Tibial nerve (tissue), 4 donors: ENCODE results near the gene RNF126. TPM values are rescaled to one million over a fixed set of nuclear protein-coding genes. Genes with fewer than 3 reads are reported as not detected.
A peak's percentile ranks its signal among the peaks of the same experiment; 100 is the strongest.

ENCODE experiments used
- DNase-seq, 2 donors: peaks; one replicate each; pipeline ENCODE4 v3.0.0-alpha.2; 2019; ENCODE audit warnings: low spot score in 2 of 2
- H3K27ac ChIP-seq, 4 donors: fragments of 200-600 bp; sonication (generic) in 3 of 4; one replicate each; pipeline ENCODE4 v1.5.1; 2017 to 2019; ENCODE audit warnings: mild to moderate bottlenecking in 1 of 4
- H3K27me3 ChIP-seq, 2 donors: fragments of 200-600 bp; sonication (generic) in 1 of 2; one replicate each; pipeline versions ENCODE4 v1.5.1 to v1.6.0; 2017 to 2019
- H3K36me3 ChIP-seq, 3 donors: fragments of 200-600 bp; sonication (generic); one replicate each; pipeline ENCODE4 v1.5.1; 2018 to 2019
- H3K4me1 ChIP-seq, 4 donors: fragments of 200-600 bp; sonication (generic) in 3 of 4; one replicate each; pipeline ENCODE4 v1.5.1; 2017 to 2019
- H3K4me3 ChIP-seq, 4 donors: fragments of 200-600 bp; sonication (generic) in 3 of 4; one replicate each; pipeline ENCODE4 v1.5.1; 2017 to 2019; ENCODE audit warnings: mild to moderate bottlenecking in 1 of 4, moderate library complexity in 1 of 4
- H3K9me3 ChIP-seq, 4 donors: fragments of 200-600 bp; sonication (generic) in 3 of 4; one replicate each; pipeline ENCODE4 v1.5.1; 2017 to 2019
- EP300 ChIP-seq, 2 donors: sonication (generic); formaldehyde crosslinking; IDR thresholded peaks; one replicate each; pipeline ENCODE4 v1.6.1; 2017; ENCODE audit warnings: antibody characterized with exemption in 2 of 2, mild to moderate bottlenecking in 1 of 2
- POLR2A ChIP-seq, 2 donors: fragments of 450-650 bp; IDR thresholded peaks; one replicate each; pipeline ENCODE4 v1.6.1; 2017; ENCODE audit warnings: antibody characterized with exemption in 2 of 2, mild to moderate bottlenecking in 2 of 2, moderate library complexity in 2 of 2
- WGBS, 2 donors: methylation state at CpG; one replicate each; pipeline ENCODE4 v1.1.5; 2018; 5-methylcytosine and 5-hydroxymethylcytosine counted together
- total RNA-seq, 4 donors: library from RNA; depleted of rRNA; stranded (reverse); fragments of >200 nt; gene quantifications; one replicate each; pipeline ENCODE4 v1.1.0, GENCODE V29; 2016
- TF ChIP-seq, protein P1 (sequence below), 5 experiments: fragments of 200-600 bp in 3 of 5; fragments of 450-650 bp in 2 of 5; sonication (generic) in 3 of 5; IDR thresholded peaks; one replicate each; pipeline ENCODE4 v1.5.1; 2016 to 2019; ENCODE audit warnings: antibody characterized with exemption in 5 of 5, mild to moderate bottlenecking in 3 of 5, moderate library complexity in 2 of 5

RNF126 gene
- total RNA-seq, 4 donors from 2014 or later, result 38.0 to 90.9 (median 55.3) TPM

DNA sequence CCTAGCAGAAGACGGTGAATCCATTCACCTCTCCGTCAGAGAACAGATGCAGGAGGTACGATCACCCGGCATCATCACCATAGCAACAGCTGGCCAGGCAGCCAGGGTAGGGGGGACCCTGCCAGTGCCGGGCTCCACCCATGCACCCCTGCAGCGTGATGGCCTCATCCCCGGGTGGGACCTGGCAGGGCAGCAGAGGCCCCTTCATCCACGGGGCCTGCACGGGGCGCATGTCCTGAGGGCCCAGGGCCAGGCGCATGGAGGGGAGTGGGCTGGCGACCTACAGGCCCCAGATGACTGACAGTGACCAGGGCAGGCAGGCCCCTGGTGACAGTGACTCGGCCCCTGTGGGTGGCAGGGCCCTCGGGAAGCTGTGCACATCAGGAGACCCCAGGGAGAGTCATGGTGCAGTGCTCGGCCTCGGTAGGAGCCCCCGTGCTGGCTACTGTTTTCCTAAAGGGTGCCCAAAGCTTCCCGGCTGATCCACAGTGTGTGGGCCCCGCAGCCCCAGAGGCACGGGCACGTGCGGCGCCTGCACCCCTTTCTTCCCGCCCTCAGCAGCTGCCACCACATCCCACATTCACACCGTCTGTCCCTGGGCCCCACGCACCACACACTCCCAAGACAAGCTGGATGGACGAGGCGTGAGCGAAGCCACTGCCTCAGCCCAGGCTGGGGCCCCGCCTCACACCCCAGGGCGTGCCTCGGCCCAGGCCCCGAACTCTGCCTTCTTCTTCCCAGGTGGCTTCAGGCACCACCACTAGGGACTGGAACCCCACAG is 4.8 kb downstream of the RNF126 start:
- no peaks in the 10 kb centered on the region for H3K27me3 ChIP-seq
- no peak for DNase-seq
- no peaks in the 10 kb centered on the region for H3K9me3 ChIP-seq
- no peak overlapping the region for H3K4me3 ChIP-seq
- H3K4me1 ChIP-seq, result peaks cover 3 to 68% (median 47%) of the 10 kb centered on the region in 4 donors
- peaks cover 0 to 40% (median 0%) of the 10 kb centered on the region in 3 donors for H3K36me3 ChIP-seq
- 73 to 77% methylated on average over 15 to 17 of the region's 33 CpGs for WGBS, 2 donors
- no peak for TF ChIP-seq EP300 (IDR thresholded peaks at IDR 0.05)
- TF ChIP-seq POLR2A (IDR thresholded peaks at IDR 0.05), result no peak
- TF ChIP-seq, protein P1, sequence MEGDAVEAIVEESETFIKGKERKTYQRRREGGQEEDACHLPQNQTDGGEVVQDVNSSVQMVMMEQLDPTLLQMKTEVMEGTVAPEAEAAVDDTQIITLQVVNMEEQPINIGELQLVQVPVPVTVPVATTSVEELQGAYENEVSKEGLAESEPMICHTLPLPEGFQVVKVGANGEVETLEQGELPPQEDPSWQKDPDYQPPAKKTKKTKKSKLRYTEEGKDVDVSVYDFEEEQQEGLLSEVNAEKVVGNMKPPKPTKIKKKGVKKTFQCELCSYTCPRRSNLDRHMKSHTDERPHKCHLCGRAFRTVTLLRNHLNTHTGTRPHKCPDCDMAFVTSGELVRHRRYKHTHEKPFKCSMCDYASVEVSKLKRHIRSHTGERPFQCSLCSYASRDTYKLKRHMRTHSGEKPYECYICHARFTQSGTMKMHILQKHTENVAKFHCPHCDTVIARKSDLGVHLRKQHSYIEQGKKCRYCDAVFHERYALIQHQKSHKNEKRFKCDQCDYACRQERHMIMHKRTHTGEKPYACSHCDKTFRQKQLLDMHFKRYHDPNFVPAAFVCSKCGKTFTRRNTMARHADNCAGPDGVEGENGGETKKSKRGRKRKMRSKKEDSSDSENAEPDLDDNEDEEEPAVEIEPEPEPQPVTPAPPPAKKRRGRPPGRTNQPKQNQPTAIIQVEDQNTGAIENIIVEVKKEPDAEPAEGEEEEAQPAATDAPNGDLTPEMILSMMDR (IDR thresholded peaks at IDR 0.05), result no peak
- peak overlapping the region in 3 of 4 donors; percentile 70 to 96 (median 92) for H3K27ac ChIP-seq

DNA sequence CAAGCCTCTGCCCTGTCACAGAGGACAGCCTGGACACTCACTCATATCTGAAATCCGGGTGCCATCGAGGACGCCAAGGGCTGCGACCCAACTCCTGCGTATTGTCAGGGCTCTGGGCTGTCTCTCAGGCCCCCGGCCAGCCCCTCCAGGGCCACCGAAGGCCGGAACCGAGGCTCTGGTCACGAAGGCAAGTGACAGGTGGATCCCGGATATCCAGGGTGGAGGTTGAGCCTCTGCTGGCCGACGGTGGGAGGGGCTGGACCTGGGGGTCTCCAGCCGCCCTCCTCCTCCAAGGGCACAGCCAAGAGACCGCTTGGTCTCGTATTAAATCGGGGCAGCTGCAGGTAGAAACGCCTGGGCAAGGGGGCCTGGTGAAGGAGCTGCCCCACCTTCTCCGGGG is 5.4 kb downstream of the RNF126 start:
- peaks cover 3 to 68% (median 47%) of the 10 kb centered on the region in 4 donors for H3K4me1 ChIP-seq
- peaks cover 0 to 46% (median 0%) of the 10 kb centered on the region in 3 donors for H3K36me3 ChIP-seq
- TF ChIP-seq POLR2A (IDR thresholded peaks at IDR 0.05), result no peak
- no peak for TF ChIP-seq EP300 (IDR thresholded peaks at IDR 0.05)
- TF ChIP-seq, protein P1 (IDR thresholded peaks at IDR 0.05), result no peak
- H3K4me3 ChIP-seq, result no peak overlapping the region
- H3K27ac ChIP-seq, result peak overlapping the region in 1 of 4 donors; percentile 96
- no peaks in the 10 kb centered on the region for H3K27me3 ChIP-seq
- DNase-seq, result no peak
- no peaks in the 10 kb centered on the region for H3K9me3 ChIP-seq
- WGBS, 2 donors, result 64 to 90% methylated on average over 14 to 16 of the region's 19 CpGs

DNA sequence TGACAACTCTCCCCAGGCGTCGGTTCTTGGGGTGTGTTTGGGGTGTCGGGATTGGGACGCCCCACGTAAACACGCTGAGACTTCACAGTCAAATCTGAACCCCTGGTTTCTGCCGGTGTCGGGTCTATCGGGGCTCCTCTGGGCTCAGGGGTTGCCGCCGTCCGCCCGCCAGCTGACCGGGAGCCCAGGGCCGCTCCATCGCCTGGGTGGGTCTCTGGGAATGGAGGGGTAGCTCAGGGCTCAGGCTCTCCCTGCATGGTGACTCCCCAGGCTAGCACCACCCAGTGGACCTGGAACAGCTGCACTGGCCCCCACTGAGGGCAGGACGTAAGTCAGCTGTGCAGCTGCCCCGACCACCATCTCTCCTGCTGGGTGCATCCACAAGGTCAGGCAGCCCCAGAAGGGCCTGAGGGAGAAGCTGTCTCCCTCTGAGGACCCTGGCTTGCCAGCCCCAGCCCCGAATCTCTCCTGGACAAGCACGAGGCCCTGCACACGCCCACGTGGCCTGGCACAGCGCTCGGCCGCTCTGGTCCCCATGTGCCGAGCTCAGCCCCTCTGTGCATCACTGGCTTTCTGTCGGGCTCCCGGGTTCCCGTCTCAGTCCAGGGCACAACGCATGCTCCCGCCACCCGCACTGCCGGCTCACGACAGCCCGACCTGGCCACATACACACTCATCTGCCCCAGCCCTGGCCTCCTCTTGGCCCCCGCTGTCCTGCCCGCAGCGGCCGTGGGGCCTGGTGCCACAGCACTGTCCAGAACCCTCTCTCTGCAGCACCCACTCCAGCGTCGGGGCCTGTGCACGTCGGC is 6.1 kb downstream of the RNF126 start:
- DNase-seq, result no peak
- TF ChIP-seq, protein P1 (IDR thresholded peaks at IDR 0.05), result no peak
- TF ChIP-seq EP300 (IDR thresholded peaks at IDR 0.05) (no peak), POLR2A (IDR thresholded peaks at IDR 0.05) (no peak)
- H3K27ac ChIP-seq, result peak overlapping the region in 2 of 4 donors; percentile 48 to 96
- H3K9me3 ChIP-seq, result no peaks in the 10 kb centered on the region
- peaks cover 0 to 53% (median 0%) of the 10 kb centered on the region in 3 donors for H3K36me3 ChIP-seq
- H3K4me3 ChIP-seq, result no peak overlapping the region
- 71 to 78% methylated on average over 34 to 41 of the region's 43 CpGs for WGBS, 2 donors
- H3K27me3 ChIP-seq, result no peaks in the 10 kb centered on the region
- peaks cover 3 to 64% (median 46%) of the 10 kb centered on the region in 4 donors for H3K4me1 ChIP-seq

DNA sequence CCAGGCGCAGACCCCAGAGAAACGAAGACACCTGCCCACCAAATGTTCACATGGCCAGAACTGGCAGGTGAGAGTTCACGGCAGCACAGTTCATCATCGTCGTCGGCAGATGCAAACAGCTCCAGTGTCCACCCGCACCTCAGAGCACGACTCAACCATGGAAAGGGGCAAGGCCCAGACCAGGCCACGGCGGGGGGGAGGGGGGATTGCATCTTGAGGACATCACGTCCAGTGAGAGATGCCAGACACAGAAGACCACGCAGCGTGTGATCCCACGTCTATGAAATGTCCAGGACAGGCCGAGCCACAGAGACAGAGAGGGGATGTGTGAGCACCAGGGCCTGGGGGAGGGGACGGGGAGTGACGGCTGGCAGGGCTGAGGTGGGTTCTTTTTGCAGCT is 7.3 kb downstream of the RNF126 start:
- no peak for DNase-seq
- H3K36me3 ChIP-seq, result peaks cover 0 to 65% (median 7%) of the 10 kb centered on the region in 3 donors
- no peak for TF ChIP-seq EP300 (IDR thresholded peaks at IDR 0.05)
- no peak for TF ChIP-seq POLR2A (IDR thresholded peaks at IDR 0.05)
- TF ChIP-seq, protein P1 (IDR thresholded peaks at IDR 0.05), result no peak
- no peak overlapping the region for H3K4me3 ChIP-seq
- peaks cover 0 to 51% (median 36%) of the 10 kb centered on the region in 4 donors for H3K4me1 ChIP-seq
- no peak overlapping the region for H3K27ac ChIP-seq
- WGBS, 2 donors, result 83 to 86% methylated on average over 17 of the region's 17 CpGs
- no peaks in the 10 kb centered on the region for H3K9me3 ChIP-seq
- no peaks in the 10 kb centered on the region for H3K27me3 ChIP-seq
